Gastroesophageal sphincter (tissue), 3 donors: ENCODE measurements around the gene RNF180.

Experiments used
- CTCF ChIP-seq, 4 experiments: fragments of 200-600 bp in 2 of 4; fragments of 450-650 bp in 2 of 4; sonication (generic) in 1 of 4; IDR thresholded peaks; one replicate each; pipeline ENCODE4 v1.5.1; 2017 to 2019; ENCODE audit warnings: antibody characterized with exemption in 4 of 4, mild to moderate bottlenecking in 2 of 4, moderate library complexity in 2 of 4
- POLR2A ChIP-seq, 2 donors: fragments of 450-650 bp; IDR thresholded peaks; one replicate each; pipeline ENCODE4 v1.6.1; 2017; ENCODE audit warnings: antibody characterized with exemption in 2 of 2, mild to moderate bottlenecking in 2 of 2, moderate library complexity in 1 of 2
- POLR2AphosphoS5 ChIP-seq: sonication (generic); formaldehyde crosslinking; IDR thresholded peaks from one replicate; pipeline ENCODE4 v1.6.1; 2017; ENCODE audit warnings: antibody characterized with exemption

GRCh38 chr5:64163135-64163534, 2.5 kb upstream of the RNF180 start:
- no peak for TF ChIP-seq POLR2A (IDR thresholded peaks at IDR 0.05)
- no peak for TF ChIP-seq POLR2AphosphoS5
- no peak for TF ChIP-seq CTCF (IDR thresholded peaks at IDR 0.05)
